Natural killer cell (primary cell): ENCODE results near the gene RARB. TPM values are rescaled to one million over a fixed set of nuclear protein-coding genes. Genes with fewer than 3 reads are reported as not detected.

Experiments used
- ATAC-seq, 3 donors: fragments of 150-1000 bp in 2 of 3; fragments of 200-7000 bp in 1 of 3; cut with Tn5 transposase; 1 replicate in 1 of 3; 2 replicates in 2 of 3; pipeline ENCODE4 v1.10.0; 2021; ENCODE audit warnings: mild to moderate bottlenecking in 2 of 3, moderate library complexity in 2 of 3
- DNase-seq, 2 donors: peaks; one replicate each; pipeline versions ENCODE4 v3.0.0 to v3.0.0-alpha.2; 2013 to 2021; ENCODE audit warnings: mixed read lengths in 1 of 2
- H3K27ac ChIP-seq: one replicate; pipeline ENCODE4 v1.5.1; 2013; ENCODE audit warnings: mild to moderate bottlenecking, low read length
- H3K27me3 ChIP-seq: one replicate; pipeline ENCODE4 v1.6.1; 2013; ENCODE audit warnings: low read length; ENCODE audit not compliant: control insufficient read depth, insufficient read depth
- H3K36me3 ChIP-seq: one replicate; pipeline ENCODE4 v1.6.1; 2013; ENCODE audit warnings: low read length; ENCODE audit not compliant: control insufficient read depth, insufficient read depth
- H3K4me1 ChIP-seq: one replicate; pipeline ENCODE4 v1.6.1; 2013; ENCODE audit warnings: low read length; ENCODE audit not compliant: control insufficient read depth, insufficient read depth
- H3K4me3 ChIP-seq: one replicate; pipeline ENCODE4 v1.5.1; 2013; ENCODE audit warnings: low read length
- H3K9me3 ChIP-seq: one replicate; pipeline ENCODE4 v1.6.1; 2013; ENCODE audit warnings: low read length; ENCODE audit not compliant: control insufficient read depth, insufficient read depth
- H3K27ac Mint-ChIP-seq, 2 donors: one replicate each; pipeline ENCODE4 v1.8.0; 2022; ENCODE audit warnings: mild to moderate bottlenecking in 2 of 2, mixed read lengths in 2 of 2, moderate library complexity in 1 of 2
- H3K27me3 Mint-ChIP-seq, 2 donors: one replicate each; pipeline ENCODE4 v1.8.0; 2022; ENCODE audit warnings: low read depth in 2 of 2, mixed read lengths in 2 of 2
- H3K36me3 Mint-ChIP-seq: one replicate; pipeline ENCODE4 v1.8.0; 2022; ENCODE audit warnings: mixed read lengths
- H3K4me1 Mint-ChIP-seq, 2 donors: one replicate each; pipeline ENCODE4 v1.8.0; 2022; ENCODE audit warnings: mixed read lengths in 2 of 2
- H3K4me3 Mint-ChIP-seq: one replicate; pipeline ENCODE4 v1.8.0; 2022; ENCODE audit warnings: mild to moderate bottlenecking, moderate library complexity, mixed read lengths
- H3K9me3 Mint-ChIP-seq, 2 donors: one replicate each; pipeline ENCODE4 v1.8.0; 2022; ENCODE audit warnings: mixed read lengths in 2 of 2
- WGBS: methylation state at CpG from one replicate; pipeline ENCODE4 v1.1.7; 2013; ENCODE audit warnings: missing lambda C conversion rate; ENCODE audit not compliant: insufficient coverage; 5-methylcytosine and 5-hydroxymethylcytosine counted together
- intact Hi-C: fragments of 100-400 bp; cut with micrococcal nuclease; formaldehyde crosslinking; loops from one replicate; pipeline ENCODE4 v1.14.2; 2022
- total RNA-seq, 4 donors: library from RNA; stranded (reverse); fragments of 120-200 nt in 1 of 4; gene quantifications; one replicate each; pipeline versions ENCODE4 v1.2.3 to v1.2.4, GENCODE V29; 2013 to 2022
- TF ChIP-seq, protein P1 (sequence below): fragments of 200-600 bp; IDR thresholded peaks from one replicate; pipeline ENCODE4 v1.8.0; 2022; ENCODE audit warnings: antibody characterized with exemption

Gene RARB
- total RNA-seq, 3 donors from 2014 or later (not counting 1 experiment from before 2014, with no cell fraction given) = not detected

DNA sequence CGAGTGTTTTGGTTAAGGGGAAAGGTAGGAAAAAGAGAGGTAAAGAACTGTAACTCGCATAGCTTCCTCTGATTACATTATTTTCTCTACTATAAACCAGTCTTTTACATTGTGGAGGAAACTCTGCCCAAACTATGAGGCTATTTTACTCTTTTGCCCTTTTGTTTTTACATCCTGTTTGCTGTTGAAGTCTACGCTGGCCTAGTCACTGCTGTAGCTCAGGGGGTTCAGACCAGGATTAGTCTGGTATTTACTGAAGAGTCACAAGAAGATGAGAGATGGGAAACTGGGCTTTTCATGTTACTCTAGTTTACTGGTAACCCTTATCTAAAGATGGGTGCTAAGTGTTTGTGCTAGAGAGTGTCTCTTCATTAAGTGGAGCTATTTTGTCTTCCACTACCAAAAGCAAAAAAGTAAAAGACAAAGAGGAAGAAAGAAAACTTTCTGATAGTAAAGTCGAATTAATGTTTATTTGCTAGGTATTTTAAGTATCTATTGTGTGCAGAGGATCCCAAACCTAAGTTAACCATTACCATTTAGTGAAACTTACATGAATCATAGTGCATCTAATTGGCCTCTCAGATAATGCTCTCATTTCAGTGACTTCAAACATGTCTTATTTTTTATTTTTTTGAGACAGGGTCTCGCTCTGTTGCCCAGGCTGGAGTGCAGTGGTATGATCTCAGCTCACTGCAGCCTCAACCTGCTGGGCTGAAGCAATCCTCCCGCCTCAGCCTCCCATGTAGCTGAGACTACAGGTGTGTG is 10.9 kb downstream of the RARB start:
- Histone ChIP-seq H3K4me3 (no peak overlapping the region), H3K27ac (no peak overlapping the region), H3K9me3 (no peaks in the 10 kb centered on the region), H3K4me1 (no peaks in the 10 kb centered on the region), H3K36me3 (no peaks in the 10 kb centered on the region), H3K27me3 (peaks cover 2% of the 10 kb centered on the region)
- Mint-ChIP-seq H3K4me1 (peaks cover 1 to 2% of the 10 kb centered on the region in 2 donors), H3K27ac (no peak overlapping the region), H3K9me3 (no peaks in the 10 kb centered on the region), H3K27me3 (peaks cover under 1 to 15% of the 10 kb centered on the region in 2 donors), H3K36me3 (no peaks in the 10 kb centered on the region), H3K4me3 (no peak overlapping the region)
- DNase-seq = no peak
- TF ChIP-seq, protein P1, sequence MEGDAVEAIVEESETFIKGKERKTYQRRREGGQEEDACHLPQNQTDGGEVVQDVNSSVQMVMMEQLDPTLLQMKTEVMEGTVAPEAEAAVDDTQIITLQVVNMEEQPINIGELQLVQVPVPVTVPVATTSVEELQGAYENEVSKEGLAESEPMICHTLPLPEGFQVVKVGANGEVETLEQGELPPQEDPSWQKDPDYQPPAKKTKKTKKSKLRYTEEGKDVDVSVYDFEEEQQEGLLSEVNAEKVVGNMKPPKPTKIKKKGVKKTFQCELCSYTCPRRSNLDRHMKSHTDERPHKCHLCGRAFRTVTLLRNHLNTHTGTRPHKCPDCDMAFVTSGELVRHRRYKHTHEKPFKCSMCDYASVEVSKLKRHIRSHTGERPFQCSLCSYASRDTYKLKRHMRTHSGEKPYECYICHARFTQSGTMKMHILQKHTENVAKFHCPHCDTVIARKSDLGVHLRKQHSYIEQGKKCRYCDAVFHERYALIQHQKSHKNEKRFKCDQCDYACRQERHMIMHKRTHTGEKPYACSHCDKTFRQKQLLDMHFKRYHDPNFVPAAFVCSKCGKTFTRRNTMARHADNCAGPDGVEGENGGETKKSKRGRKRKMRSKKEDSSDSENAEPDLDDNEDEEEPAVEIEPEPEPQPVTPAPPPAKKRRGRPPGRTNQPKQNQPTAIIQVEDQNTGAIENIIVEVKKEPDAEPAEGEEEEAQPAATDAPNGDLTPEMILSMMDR = no peak
- WGBS = 84% methylated on average over 4 of the region's 6 CpGs
- ATAC-seq = no peak
- intact Hi-C loops = no loop called here

DNA sequence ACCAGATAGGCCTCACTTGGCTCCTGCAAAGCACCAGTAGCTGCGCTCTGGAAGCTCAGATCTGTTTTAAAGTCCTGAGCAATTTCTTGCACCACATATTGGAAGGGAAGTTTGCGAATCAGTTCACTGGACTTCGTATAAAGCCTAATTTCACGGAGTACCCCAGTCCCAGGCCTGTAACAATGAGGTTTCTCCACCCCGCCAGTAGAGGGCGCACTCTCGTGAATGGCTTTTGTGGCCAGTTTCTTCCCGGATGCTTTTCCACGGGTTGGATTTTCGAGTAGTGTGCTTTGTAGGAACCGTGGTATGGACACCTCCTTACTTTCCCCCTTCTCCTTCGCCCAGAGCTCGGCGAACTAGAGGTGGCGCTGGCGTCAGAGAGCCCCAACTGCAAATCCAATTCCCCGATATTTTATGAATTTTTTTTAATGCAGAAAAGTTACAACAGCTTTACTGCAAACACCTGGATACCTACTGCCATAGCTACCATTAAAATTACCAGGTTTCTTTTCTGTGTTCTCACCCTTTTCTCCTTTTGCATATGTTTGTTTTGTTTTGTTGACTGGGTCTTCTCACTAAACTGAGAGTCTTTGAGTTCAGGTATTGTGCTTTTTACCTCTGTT is 13.3 kb downstream of the RARB start:
- Histone ChIP-seq H3K4me1 (no peaks in the 10 kb centered on the region), H3K36me3 (no peaks in the 10 kb centered on the region), H3K27ac (no peak overlapping the region), H3K9me3 (no peaks in the 10 kb centered on the region), H3K4me3 (no peak overlapping the region), H3K27me3 (no peaks in the 10 kb centered on the region)
- Mint-ChIP-seq H3K36me3 (no peaks in the 10 kb centered on the region), H3K27me3 (peaks cover 0 to 9% of the 10 kb centered on the region in 2 donors), H3K9me3 (no peaks in the 10 kb centered on the region), H3K4me1 (no peaks in the 10 kb centered on the region), H3K27ac (no peak overlapping the region), H3K4me3 (no peak overlapping the region)
- ATAC-seq (peak in 1 of 3 donors; percentile 39), DNase-seq (peak; percentile 29 to 35)
- TF ChIP-seq, protein P1 = peak; percentile 91
- 93% methylated on average over 17 of the region's 17 CpGs for WGBS
- intact Hi-C loops = loop anchor here (2.0 kb wide), 1 partner anchor 153 kb away; no protein-coding TSS in a partner anchor

DNA sequence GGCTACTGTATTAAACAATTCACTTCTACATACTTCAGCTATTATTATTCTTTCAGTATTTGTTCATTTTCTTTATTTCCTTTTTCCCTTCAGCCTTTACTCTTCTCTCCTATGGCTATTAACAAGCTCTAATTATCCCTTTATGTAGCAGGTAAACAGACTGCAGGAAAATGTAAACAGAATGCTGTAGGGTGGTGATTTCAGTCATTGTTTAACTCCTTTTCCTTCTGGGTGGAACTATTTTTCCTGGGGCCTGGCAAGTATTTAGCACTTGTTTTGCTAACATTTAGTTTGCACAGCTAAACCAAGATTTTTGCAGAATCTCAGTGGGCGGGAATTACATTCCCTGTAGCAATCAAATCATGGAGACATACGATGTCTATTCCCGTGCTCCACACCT is 14.4 kb downstream of the RARB start:
- H3K4me1 Mint-ChIP-seq = no peaks in the 10 kb centered on the region
- no peak overlapping the region for H3K27ac Mint-ChIP-seq
- WGBS = 95% methylated on average over 3 of the region's 3 CpGs
- intact Hi-C loops = no loop called here
- TF ChIP-seq, protein P1 = no peak
- ATAC-seq (no peak), DNase-seq (no peak)
- Histone ChIP-seq H3K9me3 (no peaks in the 10 kb centered on the region), H3K27me3 (no peaks in the 10 kb centered on the region), H3K4me1 (no peaks in the 10 kb centered on the region), H3K4me3 (no peak overlapping the region), H3K36me3 (no peaks in the 10 kb centered on the region), H3K27ac (no peak overlapping the region)
- no peaks in the 10 kb centered on the region for H3K9me3 Mint-ChIP-seq
- H3K27me3 Mint-ChIP-seq = no peaks in the 10 kb centered on the region
- no peaks in the 10 kb centered on the region for H3K36me3 Mint-ChIP-seq
- H3K4me3 Mint-ChIP-seq = no peak overlapping the region
